Measurements from ENCODE around the gene METTL24.

METTL24 gene

DNA sequence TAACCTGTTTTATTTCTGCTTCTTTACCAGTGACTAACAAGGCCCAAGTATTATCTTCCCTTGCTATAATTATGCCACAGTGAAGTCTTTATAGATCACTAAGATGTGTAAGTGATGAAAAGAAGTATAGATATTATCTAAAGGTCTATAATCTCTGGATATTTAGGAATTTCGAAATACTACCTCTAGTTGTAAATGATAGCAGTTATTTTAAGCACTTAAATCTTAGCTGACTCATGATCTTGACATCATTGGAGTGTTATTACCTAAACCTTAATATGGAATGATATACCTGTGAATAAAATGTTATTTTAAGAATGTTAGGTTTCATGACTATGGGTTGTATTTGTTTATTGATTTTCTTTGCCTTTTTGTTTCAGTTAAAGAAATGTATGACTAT, 146.4 kb downstream of the METTL24 start:
- no peak overlapping the region for H3K4me3 ChIP-seq (ENCODE audit: low read length, poor library complexity, severe bottlenecking)
- H3K9me2 ChIP-seq (replicated peaks; ENCODE audit: low read depth, low read length), result no peaks in the 10 kb centered on the region
- H2AFZ ChIP-seq (ENCODE audit: low read length), result no peak overlapping the region
- no peaks in the 10 kb centered on the region for H3K4me1 ChIP-seq (ENCODE audit: insufficient read depth, low read length, poor library complexity, severe bottlenecking)
- H3F3A ChIP-seq (ENCODE audit: low read depth), result no peaks in the 10 kb centered on the region
- no peaks in the 10 kb centered on the region for H3K9me3 ChIP-seq (ENCODE audit: insufficient read depth, low read depth, low read length)
- peaks cover 2% of the 10 kb centered on the region; the same call in 1 of the 2 replicates for H3K79me2 ChIP-seq (ENCODE audit: insufficient read depth, low read length)
- no peak overlapping the region for H3K4me2 ChIP-seq (ENCODE audit: low read depth, low read length, poor library complexity, severe bottlenecking)
- H3K36me3 ChIP-seq (ENCODE audit: insufficient read depth, low read length), result peaks cover 92% of the 10 kb centered on the region
- H3K9ac ChIP-seq (ENCODE audit: low read depth, low read length, poor library complexity, severe bottlenecking), result no peak overlapping the region
- H4K20me1 ChIP-seq (ENCODE audit: insufficient read depth, low read length, poor library complexity, severe bottlenecking), result no peaks in the 10 kb centered on the region
- TF ChIP-seq EZH2phosphoT487 (IDR thresholded peaks at IDR 0.05; ENCODE audit: borderline replicate concordance) (no peak), CTCF (conservative IDR thresholded peaks at IDR 0.05; ENCODE audit: low read length) (no peak)
- no peaks in the 10 kb centered on the region for H3K27me3 ChIP-seq (ENCODE audit: insufficient read depth, low read length, poor library complexity, severe bottlenecking)

DNA sequence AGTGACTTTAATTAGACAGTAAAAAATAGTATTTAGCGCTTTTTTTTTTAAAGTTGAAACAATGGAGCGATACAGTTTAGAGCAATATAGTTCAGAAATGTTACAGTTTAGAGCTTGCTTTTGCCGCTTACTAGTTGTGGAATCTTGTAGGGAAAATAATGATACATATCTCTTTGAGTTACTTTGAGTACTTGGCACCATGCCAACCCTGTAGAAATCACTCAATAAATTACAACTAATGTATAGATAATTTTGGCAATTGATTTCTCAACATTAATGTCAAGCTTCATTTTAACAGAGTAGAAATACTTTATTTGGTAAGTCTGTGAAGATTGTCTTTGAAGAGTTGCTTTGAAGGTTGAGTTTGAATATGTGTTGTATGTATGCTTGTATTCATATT, 150.5 kb downstream of the METTL24 start:
- Histone ChIP-seq H3K9me3 (ENCODE audit: insufficient read depth, low read depth, low read length) (no peaks in the 10 kb centered on the region), H4K20me1 (ENCODE audit: insufficient read depth, low read length, poor library complexity, severe bottlenecking) (peaks cover under 1% of the 10 kb centered on the region), H3K27me3 (ENCODE audit: insufficient read depth, low read length, poor library complexity, severe bottlenecking) (no peaks in the 10 kb centered on the region), H2AFZ (ENCODE audit: low read length) (no peak overlapping the region), H3K4me1 (ENCODE audit: insufficient read depth, low read length, poor library complexity, severe bottlenecking) (no peaks in the 10 kb centered on the region), H3K4me3 (ENCODE audit: low read length, poor library complexity, severe bottlenecking) (no peak overlapping the region), H3K9ac (ENCODE audit: low read depth, low read length, poor library complexity, severe bottlenecking) (no peak overlapping the region), H3F3A (ENCODE audit: low read depth) (0 out of 2 replicates have a peak, but pooled peaks cover 2% of the 10 kb centered on the region), H3K9me2 (replicated peaks; ENCODE audit: low read depth, low read length) (no peaks in the 10 kb centered on the region), H3K4me2 (ENCODE audit: low read depth, low read length, poor library complexity, severe bottlenecking) (no peak overlapping the region), H3K79me2 (ENCODE audit: insufficient read depth, low read length) (peaks cover 28% of the 10 kb centered on the region), H3K36me3 (ENCODE audit: insufficient read depth, low read length) (peaks cover 55% of the 10 kb centered on the region)
- no peak for TF ChIP-seq EZH2phosphoT487 (IDR thresholded peaks at IDR 0.05; ENCODE audit: borderline replicate concordance)
- no peak for TF ChIP-seq CTCF (conservative IDR thresholded peaks at IDR 0.05; ENCODE audit: low read length)

DNA sequence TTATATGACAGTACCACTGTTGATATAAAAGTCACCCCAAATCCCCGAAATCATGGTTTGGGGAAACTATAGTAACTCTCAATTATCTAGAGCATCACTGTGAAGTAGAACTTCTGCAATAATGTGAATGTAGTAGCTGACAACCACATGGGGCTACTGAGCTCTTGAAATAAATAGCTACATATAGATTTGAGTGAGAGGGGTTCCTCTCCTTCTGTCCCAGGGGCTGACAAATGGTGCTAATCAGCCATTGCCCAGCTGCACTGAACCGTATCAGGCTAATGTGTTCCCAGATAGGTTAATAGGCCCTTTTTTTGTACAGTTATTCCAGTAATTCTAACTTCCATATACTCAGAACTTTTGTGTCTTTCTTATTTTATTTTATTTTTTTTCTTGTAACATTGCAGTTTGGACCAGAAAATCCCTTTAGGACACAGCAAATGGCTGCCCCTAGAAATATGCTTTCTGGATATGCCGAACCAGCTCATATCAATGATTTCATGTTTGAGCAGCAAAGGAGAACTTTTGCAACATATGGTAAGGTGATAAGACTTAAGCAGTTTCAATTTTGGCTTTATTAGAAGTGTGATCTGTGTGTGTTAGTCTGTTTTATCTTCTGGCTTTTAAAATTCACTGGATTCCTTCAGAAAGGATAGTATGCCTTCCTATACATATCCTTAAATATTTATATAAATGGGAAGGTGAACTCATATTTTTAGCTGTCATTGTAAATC, 156.8 kb downstream of the METTL24 start:
- Histone ChIP-seq H3K36me3 (ENCODE audit: insufficient read depth, low read length) (peaks cover 21% of the 10 kb centered on the region; the same call in 1 of the 2 replicates), H3K9ac (ENCODE audit: low read depth, low read length, poor library complexity, severe bottlenecking) (no peak overlapping the region), H3K4me2 (ENCODE audit: low read depth, low read length, poor library complexity, severe bottlenecking) (no peak overlapping the region), H3K27me3 (ENCODE audit: insufficient read depth, low read length, poor library complexity, severe bottlenecking) (no peaks in the 10 kb centered on the region), H3K4me1 (ENCODE audit: insufficient read depth, low read length, poor library complexity, severe bottlenecking) (no peaks in the 10 kb centered on the region), H3F3A (ENCODE audit: low read depth) (0 out of 2 replicates have a peak, but pooled peaks cover 2% of the 10 kb centered on the region), H3K4me3 (ENCODE audit: low read length, poor library complexity, severe bottlenecking) (no peak overlapping the region), H3K9me3 (ENCODE audit: insufficient read depth, low read depth, low read length) (no peaks in the 10 kb centered on the region), H2AFZ (ENCODE audit: low read length) (no peak overlapping the region), H3K9me2 (replicated peaks; ENCODE audit: low read depth, low read length) (no peaks in the 10 kb centered on the region), H3K79me2 (ENCODE audit: insufficient read depth, low read length) (peaks cover 73% of the 10 kb centered on the region), H4K20me1 (ENCODE audit: insufficient read depth, low read length, poor library complexity, severe bottlenecking) (peaks cover 35% of the 10 kb centered on the region)
- TF ChIP-seq EZH2phosphoT487 (IDR thresholded peaks at IDR 0.05; ENCODE audit: borderline replicate concordance) (no peak), CTCF (conservative IDR thresholded peaks at IDR 0.05; ENCODE audit: low read length) (no peak)
